GM19351 (cell line): Measurements from ENCODE around the gene PYM1.
"Not testable (repeated sequence)": the region's sequence is repeated elsewhere in the genome, so short reads cannot be mapped to it uniquely, and the experiment has no call there.

Source experiments
- ATAC-seq: cut with Tn5 transposase; IDR thresholded peaks from one replicate; pipeline ENCODE4 v1.9.1; 2021; ENCODE audit warnings: mild to moderate bottlenecking, moderate library complexity; ENCODE audit not compliant: unreplicated experiment

Gene PYM1

GRCh38 chr12:55940065-55940732 is 12.5 kb upstream of the PYM1 start:
- ATAC-seq, result peak; percentile 99

DNA sequence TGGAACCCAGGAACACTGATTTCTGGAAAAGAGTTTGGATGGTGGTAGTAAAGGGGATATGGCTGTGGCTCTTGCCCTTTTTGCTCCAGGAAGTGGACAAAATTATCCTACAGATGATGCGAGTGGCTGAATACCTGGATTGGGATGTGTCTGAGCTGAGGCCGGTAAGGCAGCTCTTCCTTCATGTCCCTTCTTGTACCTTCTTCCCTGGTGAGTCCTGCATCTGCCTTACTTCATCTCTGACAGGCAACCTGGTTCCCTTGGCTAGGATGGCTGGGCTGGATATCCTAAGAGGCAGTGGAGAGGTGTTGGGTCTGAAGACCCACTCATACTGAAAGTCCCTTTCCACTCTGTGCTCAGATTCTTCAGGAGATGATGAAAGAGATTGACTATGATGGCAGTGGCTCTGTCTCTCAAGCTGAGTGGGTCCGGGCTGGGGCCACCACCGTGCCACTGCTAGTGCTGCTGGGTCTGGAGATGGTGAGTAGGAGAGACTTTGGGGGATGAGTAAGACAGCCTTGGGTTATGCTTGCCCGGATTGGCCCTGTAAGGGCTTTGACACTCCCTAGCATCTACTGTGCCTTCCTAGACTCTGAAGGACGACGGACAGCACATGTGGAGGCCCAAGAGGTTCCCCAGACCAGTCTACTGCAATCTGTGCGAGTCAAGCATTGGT is 11.3 kb upstream of the PYM1 start:
- ATAC-seq, result no peak

GRCh38 chr12:55937981-55938380 is 10.3 kb upstream of the PYM1 start:
- ATAC-seq, result no peak

DNA sequence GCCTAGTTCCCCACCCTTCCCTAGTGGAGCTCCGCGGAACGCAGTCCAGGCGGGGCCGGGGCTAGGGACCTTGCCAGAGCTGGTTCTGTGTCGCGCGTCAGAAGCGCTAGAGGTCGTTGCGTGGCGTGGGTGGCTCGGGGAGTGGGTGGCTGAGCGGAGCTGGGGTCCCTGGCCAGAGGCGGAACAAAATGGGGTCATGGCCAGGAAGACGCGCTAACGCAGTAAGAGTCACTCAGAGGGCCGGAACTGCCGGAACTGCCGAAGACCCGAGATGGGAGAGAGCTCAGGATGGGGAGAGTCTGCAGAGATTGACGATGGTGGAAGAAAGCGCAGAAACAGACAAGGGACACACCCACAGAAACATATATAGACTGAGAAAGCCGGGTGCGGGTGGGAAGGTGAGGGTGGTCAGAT is 8.1 kb upstream of the PYM1 start:
- ATAC-seq, result no peak

GRCh38 chr12:55934773-55935172 is 7.1 kb upstream of the PYM1 start:
- ATAC-seq, result no peak

DNA sequence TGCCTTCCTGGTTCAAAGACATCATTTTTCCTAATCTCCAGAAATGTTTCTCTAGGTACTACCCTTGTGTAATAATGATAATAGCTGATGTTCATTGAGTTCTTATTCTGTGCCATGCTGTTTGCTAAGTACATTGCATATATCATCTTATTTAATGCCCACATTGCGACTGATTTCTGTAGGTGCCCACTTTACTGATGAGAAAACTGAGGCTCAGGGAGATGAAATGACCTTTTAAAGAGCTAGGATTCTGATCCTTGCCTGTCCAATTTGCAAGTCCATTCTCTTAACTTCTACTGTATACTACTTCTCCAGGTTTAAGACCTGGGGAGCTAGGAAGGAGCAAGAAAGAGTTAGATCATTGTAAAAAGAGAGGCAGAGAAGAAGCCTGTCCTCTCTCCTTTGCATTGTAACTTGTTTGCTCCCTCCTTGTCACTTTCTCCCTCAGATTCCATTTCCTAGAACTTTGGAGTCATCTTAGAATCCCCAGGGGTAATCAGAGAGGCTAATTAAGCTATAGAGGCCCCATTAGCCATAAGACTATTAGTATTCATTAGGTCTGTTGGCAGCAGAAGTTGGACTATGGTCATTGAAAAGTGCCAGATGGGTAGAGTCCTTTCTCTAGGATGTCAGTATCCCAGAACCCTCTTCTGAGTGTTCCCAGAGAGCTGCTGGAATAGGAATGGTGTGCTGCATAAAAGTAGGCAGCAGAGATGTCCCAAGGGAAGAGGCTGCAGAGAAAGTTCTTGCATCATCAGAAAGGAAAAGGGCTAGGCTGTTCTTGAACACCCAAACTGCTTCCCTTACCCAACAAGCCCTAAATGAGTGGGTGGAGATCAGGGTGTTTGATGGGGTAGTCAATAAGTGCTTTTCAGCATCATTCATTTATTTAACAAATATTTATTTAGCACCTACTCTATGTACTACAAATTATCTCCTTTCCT is 6.4 kb upstream of the PYM1 start:
- ATAC-seq, result no peak

DNA sequence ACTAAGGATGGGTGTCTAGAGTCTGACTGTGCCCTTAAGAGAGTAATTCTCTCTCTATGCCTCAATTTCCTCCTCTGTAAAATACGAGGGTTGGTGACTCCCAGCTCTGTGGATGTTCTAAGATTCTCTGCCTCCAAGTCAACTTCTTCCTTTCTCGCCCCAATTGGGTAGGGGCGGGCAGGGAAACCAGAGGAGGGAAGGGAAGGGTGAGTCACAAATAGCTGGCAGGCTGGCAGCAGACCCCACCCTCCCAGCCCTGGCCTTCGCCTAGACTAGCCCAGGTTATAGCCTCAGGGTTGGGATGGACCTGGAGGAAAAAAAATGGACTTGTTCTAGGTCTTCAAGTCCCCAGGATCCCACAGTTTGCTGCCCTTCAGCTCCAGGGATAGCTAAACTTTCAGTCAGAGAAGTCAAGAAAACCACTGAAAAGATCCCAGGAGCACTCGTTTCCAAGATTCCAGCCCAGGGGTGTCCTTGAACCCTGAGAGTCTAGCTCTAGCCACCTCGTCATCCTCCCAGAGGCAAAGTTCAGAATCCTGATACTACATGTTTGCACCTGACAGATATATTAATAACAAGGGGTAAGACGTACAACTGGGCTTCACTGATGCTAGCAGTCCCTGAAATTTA is 5.6 kb upstream of the PYM1 start:
- ATAC-seq, result no peak

- no peak for ATAC-seq
Measured at GRCh38 chr12:55932551-55932910, 4.8 kb upstream of the PYM1 start.

GRCh38 chr12:55931780-55932550 is 4.3 kb upstream of the PYM1 start:
- no peak for ATAC-seq

GRCh38 chr12:55931317-55931779 is 3.7 kb upstream of the PYM1 start:
- no peak for ATAC-seq

DNA sequence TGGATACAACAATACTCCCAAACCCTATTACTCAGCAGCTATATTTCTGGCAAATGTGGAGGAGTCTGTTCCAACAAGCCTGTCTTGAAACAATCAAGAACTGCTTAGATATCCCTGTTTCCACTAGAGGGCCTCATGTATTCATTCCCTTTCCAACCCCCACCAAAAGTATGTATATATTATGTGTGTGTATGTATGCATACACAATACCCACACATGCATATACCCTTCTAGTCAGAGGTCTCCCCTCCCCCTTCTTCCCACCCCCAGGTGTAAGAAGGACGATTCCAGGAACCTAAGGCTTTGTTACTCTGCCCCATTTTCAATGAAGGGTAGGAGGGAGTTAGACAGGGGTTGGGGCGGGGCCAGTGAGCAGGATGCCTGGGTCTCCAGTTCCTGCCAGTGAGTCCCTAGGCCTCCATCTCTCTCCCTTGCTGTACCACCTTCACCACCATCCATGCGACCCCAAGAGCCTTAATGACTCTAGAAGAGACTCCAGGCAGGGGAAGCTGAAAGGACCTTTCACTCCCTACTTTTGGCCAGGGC is 3.1 kb upstream of the PYM1 start, which contains the start of gene DGKA:
DGKA (plus strand) TSS at position 392 of the 546 bp plus-strand sequence. CDS start 5,342 bp downstream, outside the sequence.
- ATAC-seq, result peak; percentile 26

GRCh38 chr12:55929306-55929791 is 1.7 kb upstream of the PYM1 start:
- peak; percentile 41 for ATAC-seq

DNA sequence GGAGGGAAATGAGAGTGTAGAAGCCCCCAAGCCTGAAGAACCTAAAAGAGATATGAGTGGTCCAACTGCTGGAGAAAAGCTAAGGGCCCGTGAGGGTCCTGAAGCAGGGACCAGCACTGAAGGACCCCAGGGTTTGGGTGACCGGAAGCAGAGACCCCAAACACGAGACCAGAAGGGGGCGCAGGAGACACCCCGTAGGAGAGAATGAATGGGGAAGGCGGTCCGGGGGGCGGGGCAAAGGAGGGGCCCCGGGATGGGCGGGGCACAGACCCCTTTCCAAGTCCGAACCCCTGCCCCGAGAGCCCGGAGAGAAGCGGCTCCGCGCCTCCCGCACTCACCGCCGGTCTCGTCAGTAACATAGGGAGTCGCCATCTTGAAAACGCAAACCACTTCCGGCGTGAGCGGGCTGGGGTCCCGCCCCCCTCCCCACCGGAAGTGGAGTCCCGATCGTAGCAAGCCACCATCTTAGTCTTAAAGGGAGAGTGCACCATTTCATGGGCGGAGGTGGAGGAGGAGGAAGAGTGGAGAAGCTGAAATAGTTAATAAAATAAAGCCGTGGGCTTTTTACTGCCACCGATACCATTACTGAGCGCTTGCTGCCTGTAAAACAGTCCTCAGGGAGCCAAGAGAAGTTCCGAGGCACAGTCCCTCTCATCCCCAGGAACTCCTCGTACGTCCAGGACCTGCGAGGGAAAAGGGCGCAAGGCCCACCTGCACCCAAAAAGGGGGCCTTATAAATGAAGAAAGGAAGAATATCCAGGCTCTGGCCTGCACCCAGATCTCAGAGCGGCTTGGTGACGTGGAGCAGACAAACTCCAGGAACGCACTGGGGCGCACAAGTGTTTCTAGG is 731 bp downstream of the PYM1 start:
- peak; percentile 34 for ATAC-seq

DNA sequence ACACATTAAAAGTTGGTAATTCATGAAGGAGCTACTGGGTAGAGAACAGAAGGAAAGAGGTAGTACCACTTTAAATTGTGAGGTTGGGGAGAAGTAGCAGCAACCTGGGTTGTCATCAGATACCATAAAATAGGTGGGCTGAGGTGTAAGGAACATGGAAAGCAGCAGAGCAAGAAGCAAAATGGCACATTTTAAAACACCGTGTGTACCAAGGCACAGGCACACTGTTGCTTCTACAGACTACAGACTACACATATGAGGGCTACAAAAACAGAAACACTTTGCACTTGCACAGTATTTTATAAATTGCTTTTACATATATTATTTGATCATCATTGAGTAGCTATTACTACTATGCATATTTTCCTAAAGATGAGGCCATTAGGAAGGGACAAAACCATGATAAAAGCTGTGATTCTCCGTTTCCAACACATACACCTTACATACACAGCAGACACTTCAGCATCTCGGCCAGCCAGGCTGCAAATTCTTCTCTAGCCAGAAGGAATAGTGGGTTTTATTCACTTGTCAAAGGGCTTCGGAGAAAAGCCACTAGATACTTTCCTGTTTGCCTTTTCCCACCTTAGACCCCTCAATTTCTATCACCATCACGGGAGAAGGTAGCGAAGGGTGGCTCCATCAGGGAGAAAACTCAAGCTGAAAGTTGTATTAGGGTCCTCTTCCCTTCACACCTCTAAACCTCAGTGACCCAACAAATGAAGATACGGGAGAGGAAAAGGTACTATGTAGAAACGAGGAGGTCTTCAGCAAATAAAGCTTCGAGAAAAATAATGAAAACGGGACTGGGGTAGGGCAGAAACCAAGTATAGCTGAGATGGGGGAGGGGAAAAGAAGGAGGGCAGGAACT is 1.6 kb downstream of the PYM1 start:
- ATAC-seq, result no peak

GRCh38 chr12:55925371-55925770 is 2.3 kb downstream of the PYM1 start:
- ATAC-seq, result no peak

DNA sequence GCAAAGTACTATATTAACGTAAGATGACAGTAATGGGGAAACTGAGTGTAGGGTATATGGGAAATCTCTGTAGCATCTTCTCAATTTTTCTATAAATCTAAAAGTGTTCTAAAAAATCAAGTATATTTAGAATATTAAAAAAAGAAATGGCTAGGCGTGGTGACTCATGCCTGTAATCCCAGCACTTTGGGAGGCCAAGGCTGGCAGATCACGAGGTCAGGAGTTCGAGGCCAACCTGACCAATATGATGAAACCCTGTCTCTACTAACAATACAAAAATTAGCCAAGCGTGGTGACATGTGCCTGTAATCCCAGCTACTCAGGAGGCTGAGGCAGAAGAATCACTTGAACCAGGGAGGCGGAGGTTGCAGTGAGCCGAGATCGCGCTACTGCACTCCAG is 4.0 kb downstream of the PYM1 start:
- ATAC-seq, result not testable (repeated sequence)

DNA sequence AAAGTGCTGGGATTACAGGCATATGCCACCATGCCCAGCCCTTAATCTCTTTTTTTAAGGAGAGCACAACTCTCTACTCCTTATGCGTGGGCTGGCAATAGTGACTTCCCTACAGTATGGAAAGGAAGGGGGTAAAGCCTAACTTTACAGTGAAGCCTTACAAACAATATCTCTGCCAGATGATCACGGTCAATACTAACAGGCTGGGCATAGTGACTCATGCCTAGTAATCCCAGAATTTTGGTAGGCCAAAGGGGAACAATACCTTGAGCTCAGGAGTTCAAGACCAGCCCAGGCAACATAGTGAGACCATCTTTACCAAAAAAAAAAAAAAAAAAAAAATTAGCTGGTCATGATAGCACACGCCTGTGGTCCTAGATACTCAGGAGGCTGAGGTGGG is 5.6 kb downstream of the PYM1 start:
- ATAC-seq, result no peak

DNA sequence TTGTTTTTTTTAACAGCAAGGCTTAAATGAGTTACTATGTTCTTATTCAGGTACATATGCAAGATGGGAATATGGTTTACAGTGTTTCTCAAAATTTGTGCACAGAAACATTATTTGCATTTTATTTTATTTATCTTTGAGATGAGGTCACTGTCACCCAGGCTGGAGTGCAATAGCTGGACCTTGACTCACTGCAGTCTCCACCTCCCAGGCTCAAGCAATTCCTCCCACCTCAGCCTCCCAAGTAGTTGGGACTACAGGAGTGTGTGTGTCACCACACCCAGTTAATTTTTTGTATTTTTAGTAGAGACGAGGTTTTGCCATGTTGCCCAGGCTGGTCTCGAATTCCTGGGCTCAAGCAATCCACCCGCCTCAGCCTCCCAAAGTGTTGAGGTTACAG is 8.7 kb downstream of the PYM1 start:
- not testable (repeated sequence) for ATAC-seq
